Stimulated activated CD8-positive, alpha-beta memory T cell treated with anti-CD3 and anti-CD28 coated beads, Interleukin-4, amount 100 ng/mL, for 4 hours (primary cell): Measurements from ENCODE around the gene IPP.
"Not testable (repeated sequence)": the region's sequence is repeated elsewhere in the genome, so short reads cannot be mapped to it uniquely, and the experiment has no call there.

ENCODE experiments used
- DNase-seq, 2 donors: peaks; one replicate each; pipeline ENCODE4 v3.0.0-alpha.2; 2020; ENCODE audit warnings: low read depth in 2 of 2, low spot score in 1 of 2

The IPP gene

GRCh38 chr1:45750298-45751038 lies at the start of gene IPP:
Gene IPP, minus strand, starts transcription at chr1:45750653. Its CDS starts 4,242 bp downstream, at chr1:45746411.
- DNase-seq: peak; percentile 70 to 87

- no peak for DNase-seq
These were observed 46.5 kb upstream of the IPP start for GRCh38 chr1:45796946-45797345.

- no peak for DNase-seq
These were observed 45.9 kb upstream of the IPP start for GRCh38 chr1:45796381-45796780.

- DNase-seq: no peak
These were observed 43.6 kb upstream of the IPP start for GRCh38 chr1:45793942-45794604.

- no peak for DNase-seq
These were observed 42.3 kb upstream of the IPP start for GRCh38 chr1:45792744-45793143.

- DNase-seq: no peak
These were observed 39.1 kb upstream of the IPP start for GRCh38 chr1:45789601-45790000.

- no peak for DNase-seq
These were observed 37.5 kb upstream of the IPP start for GRCh38 chr1:45787905-45788304.

- DNase-seq: no peak
These were observed 35.1 kb upstream of the IPP start for GRCh38 chr1:45785583-45785982.

- DNase-seq: no peak
These were observed 25.3 kb upstream of the IPP start for GRCh38 chr1:45775794-45776193.

GRCh38 chr1:45772971-45773370 lies 22.5 kb upstream of the IPP start:
- no peak for DNase-seq

- no peak for DNase-seq
These were observed 18.9 kb upstream of the IPP start for GRCh38 chr1:45769261-45769932.

GRCh38 chr1:45767035-45767434 lies 16.6 kb upstream of the IPP start:
- no peak for DNase-seq

- DNase-seq: no peak
These were observed 15.7 kb upstream of the IPP start for GRCh38 chr1:45765999-45766792.

- DNase-seq: no peak
These were observed 11.8 kb upstream of the IPP start for GRCh38 chr1:45762291-45762690.

- DNase-seq: no peak
These were observed 5.2 kb upstream of the IPP start for GRCh38 chr1:45755697-45756096.

GRCh38 chr1:45753248-45754037 lies 3.0 kb upstream of the IPP start:
- no peak for DNase-seq

- DNase-seq: no peak
These were observed 2.1 kb upstream of the IPP start for GRCh38 chr1:45752441-45753052.

- DNase-seq: no peak
These were observed 1.6 kb upstream of the IPP start for GRCh38 chr1:45752014-45752413.

- DNase-seq: not testable (repeated sequence)
These were observed 786 bp upstream of the IPP start for GRCh38 chr1:45751039-45751838.
